NB4 (cell line): Measurements from ENCODE around the gene CCNY.

ENCODE experiments used
- MYC ChIP-seq: IDR thresholded peaks from 2 replicates; pipeline ENCODE4 v1.6.1; 2011; ENCODE audit warnings: low read depth, low read length
- POLR2A ChIP-seq: IDR thresholded peaks from 2 replicates; pipeline ENCODE4 v1.6.1; 2011; ENCODE audit warnings: mild to moderate bottlenecking; ENCODE audit not compliant: insufficient read length; ENCODE audit errors: extremely low read depth
- TF ChIP-seq, protein P1 (sequence below): IDR thresholded peaks from one replicate; pipeline ENCODE4 v1.5.1; 2012; ENCODE audit warnings: low read depth, low read length

GRCh38 chr10:35486297-35486990 is 150.1 kb downstream of the CCNY start:
- TF ChIP-seq, protein P1, sequence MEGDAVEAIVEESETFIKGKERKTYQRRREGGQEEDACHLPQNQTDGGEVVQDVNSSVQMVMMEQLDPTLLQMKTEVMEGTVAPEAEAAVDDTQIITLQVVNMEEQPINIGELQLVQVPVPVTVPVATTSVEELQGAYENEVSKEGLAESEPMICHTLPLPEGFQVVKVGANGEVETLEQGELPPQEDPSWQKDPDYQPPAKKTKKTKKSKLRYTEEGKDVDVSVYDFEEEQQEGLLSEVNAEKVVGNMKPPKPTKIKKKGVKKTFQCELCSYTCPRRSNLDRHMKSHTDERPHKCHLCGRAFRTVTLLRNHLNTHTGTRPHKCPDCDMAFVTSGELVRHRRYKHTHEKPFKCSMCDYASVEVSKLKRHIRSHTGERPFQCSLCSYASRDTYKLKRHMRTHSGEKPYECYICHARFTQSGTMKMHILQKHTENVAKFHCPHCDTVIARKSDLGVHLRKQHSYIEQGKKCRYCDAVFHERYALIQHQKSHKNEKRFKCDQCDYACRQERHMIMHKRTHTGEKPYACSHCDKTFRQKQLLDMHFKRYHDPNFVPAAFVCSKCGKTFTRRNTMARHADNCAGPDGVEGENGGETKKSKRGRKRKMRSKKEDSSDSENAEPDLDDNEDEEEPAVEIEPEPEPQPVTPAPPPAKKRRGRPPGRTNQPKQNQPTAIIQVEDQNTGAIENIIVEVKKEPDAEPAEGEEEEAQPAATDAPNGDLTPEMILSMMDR = no peak
- TF ChIP-seq MYC (no peak), POLR2A (no peak)
